SU-DHL-6 (cell line): ENCODE measurements around the gene CENATAC.

Experiments
- CTCF ChIP-seq: fragments of 200-600 bp; sonication (generic); IDR thresholded peaks from one replicate; pipeline ENCODE4 v1.5.1; 2017; ENCODE audit warnings: antibody characterized with exemption, mild to moderate bottlenecking, low read length, moderate library complexity; ENCODE audit not compliant: insufficient read depth, poor library complexity, severe bottlenecking
- EZH2phosphoT487 ChIP-seq: fragments of 200-600 bp; sonication (generic), shearing (Covaris generic); conservative IDR thresholded peaks from 2 replicates; pipeline ENCODE4 v1.6.1; 2018; ENCODE audit warnings: mild to moderate bottlenecking, antibody characterized with exemption, low read length, moderate library complexity, mixed read lengths

GRCh38 chr11:118980191-118980881 lies 17.6 kb upstream of the CENATAC start:
- TF ChIP-seq CTCF, result no peak
- TF ChIP-seq EZH2phosphoT487, result no peak
